ENCODE measurements around the gene ARL15. TPM values are rescaled to one million over a fixed set of nuclear protein-coding genes. Genes with fewer than 3 reads are reported as not detected.

ARL15 gene
- total and polyA plus RNA-seq, 2 donors (not counting 1 experiment from before 2014, with no cell fraction given): 5.8 to 20.5 TPM

- Histone ChIP-seq H3K27me3 (replicated peaks in 1 of 4; ENCODE audit: control extremely low read depth in 1 of 4, control insufficient read depth in 3 of 4, insufficient read depth in 4 of 4, low read length in 3 of 4) (peaks cover 0 to 8% (median 3%) of the 10 kb centered on the region in 4 experiments), H3K9me3 (ENCODE audit: control extremely low read depth in 1 of 3, control insufficient read depth in 2 of 3, insufficient read depth in 1 of 3, low read length in 2 of 3) (no peaks in the 10 kb centered on the region), H3K27ac (ENCODE audit: low read length in 2 of 2) (peak overlapping the region; percentile 42 to 80), H3K9ac (ENCODE audit: low read length) (peak overlapping the region; percentile 96), H3K79me2 (ENCODE audit: control insufficient read depth, insufficient read depth, low read length) (peaks cover 47% of the 10 kb centered on the region), H3K4me2 (replicated peaks; ENCODE audit: low read depth, low read length, poor library complexity, severe bottlenecking) (peak overlapping the region; percentile 80), H2AFZ (ENCODE audit: insufficient read depth, low read depth, low read length, poor library complexity, severe bottlenecking) (peak overlapping the region; percentile 92), H3K4me1 (ENCODE audit: control insufficient read depth in 2 of 2, insufficient read depth in 2 of 2, low read length in 2 of 2) (peaks cover 8 to 20% of the 10 kb centered on the region in 2 donors), H4K20me1 (ENCODE audit: control insufficient read depth, insufficient read depth, low read length, poor library complexity, severe bottlenecking) (no peaks in the 10 kb centered on the region), H3K4me3 (ENCODE audit: control extremely low read depth in 1 of 5, extremely low read depth in 1 of 5, insufficient read depth in 1 of 5, low read depth in 2 of 5, low read length in 4 of 5) (peak overlapping the region; percentile 73 to 100 (median 88)), H3K36me3 (replicated peaks in 1 of 2; ENCODE audit: control extremely low read depth in 1 of 2, control insufficient read depth in 1 of 2, extremely low read depth in 1 of 2, insufficient read depth in 2 of 2, low read length in 1 of 2) (no peaks in the 10 kb centered on the region)
- no peak for TF ChIP-seq CTCF (IDR thresholded peaks at IDR 0.05)
- no peak for TF ChIP-seq EZH2 (IDR thresholded peaks at IDR 0.05; ENCODE audit: borderline replicate concordance, insufficient read depth, low read depth, low read length, poor library complexity, severe bottlenecking)
- CTCF ChIA-PET: interaction anchor here (0.6 to 2.9 kb wide), 11 partner anchors 9 to 1362 kb away, joined by 3 to 13 read pairs (median 3); no protein-coding TSS in a partner anchor
- H3K27me3 Mint-ChIP-seq: peaks cover 16% of the 10 kb centered on the region
- ATAC-seq (ENCODE audit: low read depth) (no peak), DNase-seq (no peak)
- H3K4me1 Mint-ChIP-seq: peaks cover 24% of the 10 kb centered on the region
- peak overlapping the region; percentile 96 for H3K4me3 Mint-ChIP-seq
- H3K27ac Mint-ChIP-seq: peak overlapping the region; percentile 90
- intact Hi-C loops (cut with micrococcal nuclease): loop anchor here (2.0 to 10.0 kb wide), 14 partner anchors 59 to 1684 kb away; partner anchors contain the start of genes CDC20B, DHX29, IL6ST and MOCS2
- WGBS (ENCODE audit: insufficient coverage): 0% methylated on average over 7 of the region's 16 CpGs
- no peaks in the 10 kb centered on the region for H3K9me3 Mint-ChIP-seq (ENCODE audit: insufficient read depth)
- POLR2A ChIA-PET: interaction anchor here (0.6 to 0.7 kb wide), 3 partner anchors 107 to 862 kb away, joined by 4 to 11 read pairs (median 5); no protein-coding TSS in a partner anchor
These were observed 854 bp upstream of the ARL15 start for GRCh38 chr5:54311176-54311677.

Measured in B cell (primary cell).